ENCODE results near the gene PARD3B. TPM values are rescaled to one million over a fixed set of nuclear protein-coding genes. Genes with fewer than 3 reads are reported as not detected.

PARD3B gene
- total and polyA plus RNA-seq, 10 of the 15 experiments (the other 5 are each of a cell fraction or from before 2014, with no cell fraction given): 0.01 to 0.54 (median 0.07) TPM; not detected in 7

- Histone ChIP-seq H4K20me1 (ENCODE audit: control insufficient read depth, insufficient read depth) (no peaks in the 10 kb centered on the region), H3K9me3 (replicated peaks; ENCODE audit: control insufficient read depth, insufficient read depth, low read length) (no peaks in the 10 kb centered on the region), H3K79me2 (ENCODE audit: control insufficient read depth, insufficient read depth, low read length) (no peaks in the 10 kb centered on the region), H3K36me3 (ENCODE audit: control insufficient read depth in 2 of 2, insufficient read depth in 2 of 2, low read length in 1 of 2) (no peaks in the 10 kb centered on the region), H3K27me3 (replicated peaks in 1 of 2; ENCODE audit: control insufficient read depth in 2 of 2, insufficient read depth in 2 of 2, low read length in 1 of 2) (no peaks in the 10 kb centered on the region), H3K4me3 (no peak overlapping the region), H2AFZ (ENCODE audit: control insufficient read depth, low read depth, low read length) (no peak overlapping the region), H3K27ac (ENCODE audit: control insufficient read depth, insufficient read depth) (no peak overlapping the region), H3K4me2 (ENCODE audit: control insufficient read depth, insufficient read depth) (no peak overlapping the region), H3K9ac (ENCODE audit: control insufficient read depth, insufficient read depth, low read length) (no peak overlapping the region), H3K4me1 (ENCODE audit: control insufficient read depth, insufficient read depth, low read length) (no peaks in the 10 kb centered on the region)
- TF ChIP-seq E2F8 (IDR thresholded peaks at IDR 0.05; ENCODE audit: low read depth, partially characterized antibody) (no peak), TCF3 (IDR thresholded peaks at IDR 0.05; ENCODE audit: borderline replicate concordance, insufficient read depth, low read depth, low read length) (no peak), YBX1 (IDR thresholded peaks at IDR 0.05) (no peak), TAF1 (IDR thresholded peaks at IDR 0.05; ENCODE audit: borderline replicate concordance, low read depth, low read length) (no peak), DPF2 (IDR thresholded peaks at IDR 0.05) (no peak), RBBP5 (conservative IDR thresholded peaks at IDR 0.05) (no peak)
- TF ChIP-seq, protein P1, sequence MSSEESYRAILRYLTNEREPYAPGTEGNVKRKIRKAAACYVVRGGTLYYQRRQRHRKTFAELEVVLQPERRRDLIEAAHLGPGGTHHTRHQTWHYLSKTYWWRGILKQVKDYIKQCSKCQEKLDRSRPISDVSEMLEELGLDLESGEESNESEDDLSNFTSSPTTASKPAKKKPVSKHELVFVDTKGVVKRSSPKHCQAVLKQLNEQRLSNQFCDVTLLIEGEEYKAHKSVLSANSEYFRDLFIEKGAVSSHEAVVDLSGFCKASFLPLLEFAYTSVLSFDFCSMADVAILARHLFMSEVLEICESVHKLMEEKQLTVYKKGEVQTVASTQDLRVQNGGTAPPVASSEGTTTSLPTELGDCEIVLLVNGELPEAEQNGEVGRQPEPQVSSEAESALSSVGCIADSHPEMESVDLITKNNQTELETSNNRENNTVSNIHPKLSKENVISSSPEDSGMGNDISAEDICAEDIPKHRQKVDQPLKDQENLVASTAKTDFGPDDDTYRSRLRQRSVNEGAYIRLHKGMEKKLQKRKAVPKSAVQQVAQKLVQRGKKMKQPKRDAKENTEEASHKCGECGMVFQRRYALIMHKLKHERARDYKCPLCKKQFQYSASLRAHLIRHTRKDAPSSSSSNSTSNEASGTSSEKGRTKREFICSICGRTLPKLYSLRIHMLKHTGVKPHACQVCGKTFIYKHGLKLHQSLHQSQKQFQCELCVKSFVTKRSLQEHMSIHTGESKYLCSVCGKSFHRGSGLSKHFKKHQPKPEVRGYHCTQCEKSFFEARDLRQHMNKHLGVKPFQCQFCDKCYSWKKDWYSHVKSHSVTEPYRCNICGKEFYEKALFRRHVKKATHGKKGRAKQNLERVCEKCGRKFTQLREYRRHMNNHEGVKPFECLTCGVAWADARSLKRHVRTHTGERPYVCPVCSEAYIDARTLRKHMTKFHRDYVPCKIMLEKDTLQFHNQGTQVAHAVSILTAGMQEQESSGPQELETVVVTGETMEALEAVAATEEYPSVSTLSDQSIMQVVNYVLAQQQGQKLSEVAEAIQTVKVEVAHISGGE (CRISPR knock-in tag; IDR thresholded peaks at IDR 0.05): no peak
- DNase-seq (ENCODE audit: low read depth, low spot score) (no peak), FAIRE-seq (no peak), ATAC-seq (no peak)
- ChIA-PET POLR2A (no interaction called here), SMC1A (ENCODE audit: uncharacterized antibody, unreplicated experiment) (no interaction called here), RAD21 (ENCODE audit: unreplicated experiment) (no interaction called here), CTCF (no interaction called here)
- no TSS peak for BruUV-seq (replicated peaks)
- 2% methylated on average over 2 of the region's 2 CpGs for WGBS (ENCODE audit: insufficient coverage, insufficient replicate concordance, low lambda C conversion rate, missing lambda C conversion rate)
- intact Hi-C loops (cut with micrococcal nuclease; ENCODE audit: unreplicated experiment) (no loop called here), in situ Hi-C loops (cut with MboI) (no loop called here)
Measured at GRCh38 chr2:205052781-205053180, 507.5 kb downstream of the PARD3B start.
